HCT116 (cell line): ENCODE measurements around the gene ATP8B4. TPM values are rescaled to one million over a fixed set of nuclear protein-coding genes. Genes with fewer than 3 reads are reported as not detected.

Experiments used
- ATAC-seq: fragments of 200-7000 bp; cut with Tn5 transposase; 2 replicates; pipeline ENCODE4 v1.9.1; 2020; ENCODE audit warnings: mild to moderate bottlenecking, moderate library complexity
- BruUV-seq: library from RNA; stranded (reverse); fragments of 400-500 nt; replicated peaks from 2 replicates; lab custom pipeline; 2021; lab: Mats Ljungman, UMichigan
- CTCF ChIA-PET: fragments of 300-600 bp; sonication (Branson Sonifier 250); formaldehyde crosslinking; loops from one replicate; lab custom pipeline; 2021; ENCODE audit warnings: antibody characterized with exemption; lab: Charles Lee
- POLR2A ChIA-PET: fragments of 300-600, 350-600 bp; sonication (Branson Sonifier 250); formaldehyde crosslinking; loops from one replicate; lab custom pipeline; 2021; ENCODE audit warnings: antibody characterized with exemption; lab: Charles Lee
- RAD21 ChIA-PET, 2 experiments: fragments of 300-600 bp; sonication (Branson Sonifier 250); formaldehyde crosslinking; loops; one replicate each; lab custom pipeline; 2023; ENCODE audit warnings: low total read pairs in 2 of 2; ENCODE audit not compliant: uncharacterized antibody in 2 of 2, unreplicated experiment in 2 of 2, low non-redundant PET in 1 of 2; lab: Charles Lee
- DNase-seq: peaks from one replicate; pipeline ENCODE4 v3.0.0-alpha.2; 2010; ENCODE audit warnings: low read depth, low spot score
- H2AFZ ChIP-seq: fragments of 200-600 bp; shearing (Covaris generic), sonication (generic); 2 replicates; pipeline ENCODE4 v1.6.1; 2017; ENCODE audit warnings: low read depth, mixed run types, mixed read lengths, antibody characterized with exemption, low read length; ENCODE audit not compliant: poor library complexity, severe bottlenecking
- H3K27ac ChIP-seq: 2 replicates; pipeline ENCODE4 v1.5.1; 2012; ENCODE audit warnings: low read depth, low read length
- H3K27me3 ChIP-seq: fragments of 200-600 bp; sonication (generic); 2 replicates; pipeline ENCODE4 v1.6.1; 2016; ENCODE audit warnings: mixed run types, low read length, mixed read lengths; ENCODE audit not compliant: insufficient read depth
- H3K36me3 ChIP-seq, 2 experiments: fragments of 200-500 bp in 1 of 2; fragments of 200-600 bp in 1 of 2; sonication (Bioruptor generic) in 1 of 2; sonication (generic) in 1 of 2; 2 replicates each; pipeline versions ENCODE4 v1.5.1 to v1.6.1; 2014 to 2016; ENCODE audit warnings: low read length in 2 of 2, inconsistent platforms in 1 of 2, mixed read lengths in 1 of 2, mixed run types in 1 of 2; ENCODE audit not compliant: insufficient read depth in 2 of 2, control insufficient read depth in 1 of 2
- H3K4me1 ChIP-seq, 2 experiments: fragments of 200-600 bp in 1 of 2; sonication (generic) in 1 of 2; 2 replicates each; pipeline versions ENCODE4 v1.5.1 to v1.6.1; 2012 to 2017; ENCODE audit warnings: low read length in 2 of 2, inconsistent platforms in 1 of 2, mild to moderate bottlenecking in 1 of 2, mixed read lengths in 1 of 2, mixed run types in 1 of 2, moderate library complexity in 1 of 2; ENCODE audit not compliant: insufficient read depth in 2 of 2, control insufficient read depth in 1 of 2
- H3K4me2 ChIP-seq: fragments of 200-600 bp; sonication (generic); 2 replicates; pipeline ENCODE4 v1.6.1; 2017; ENCODE audit warnings: mixed run types, low read length, mixed read lengths
- H3K4me3 ChIP-seq, 2 experiments: fragments of 200-600 bp in 1 of 2; sonication (generic) in 1 of 2; replicated peaks in 1 of 2; 2 replicates each; pipeline ENCODE4 v1.5.1; 2011 to 2016; ENCODE audit warnings: low read length in 2 of 2, control low read depth in 1 of 2, low read depth in 1 of 2, mild to moderate bottlenecking in 1 of 2, mixed read lengths in 1 of 2, mixed run types in 1 of 2
- H3K79me2 ChIP-seq: fragments of 200-600 bp; sonication (generic); 2 replicates; pipeline ENCODE4 v1.6.1; 2017; ENCODE audit warnings: mild to moderate bottlenecking, mixed run types, low read length, moderate library complexity, mixed read lengths; ENCODE audit not compliant: insufficient read depth
- H3K9ac ChIP-seq: fragments of 200-600 bp; sonication (generic); 2 replicates; pipeline ENCODE4 v1.6.1; 2016; ENCODE audit warnings: low read length, mixed read lengths
- H3K9me2 ChIP-seq: fragments of 200-600 bp; sonication (generic), shearing (Covaris generic); 2 replicates; pipeline ENCODE4 v1.6.1; 2017; ENCODE audit warnings: mixed run types, mild to moderate bottlenecking, moderate library complexity; ENCODE audit not compliant: insufficient read depth
- H3K9me3 ChIP-seq, 2 experiments: fragments of 200-500 bp in 1 of 2; fragments of 200-600 bp in 1 of 2; sonication (Bioruptor generic) in 1 of 2; sonication (generic) in 1 of 2; 2 replicates each; pipeline ENCODE4 v1.6.1; 2014 to 2017; ENCODE audit warnings: low read length in 2 of 2, mixed read lengths in 2 of 2, inconsistent platforms in 1 of 2, low read depth in 1 of 2, mild to moderate bottlenecking in 1 of 2, mixed run types in 1 of 2, moderate library complexity in 1 of 2; ENCODE audit not compliant: control insufficient read depth in 1 of 2, insufficient read depth in 1 of 2
- H4K20me1 ChIP-seq: fragments of 200-600 bp; sonication (generic), shearing (Covaris generic); 2 replicates; pipeline ENCODE4 v1.6.1; 2017; ENCODE audit warnings: mixed run types, mild to moderate bottlenecking, moderate library complexity; ENCODE audit not compliant: insufficient read depth
- CBX3 ChIP-seq: IDR thresholded peaks from 2 replicates; pipeline ENCODE4 v1.6.1; 2012; ENCODE audit warnings: low read depth
- CEBPB ChIP-seq: IDR thresholded peaks from 2 replicates; pipeline ENCODE4 v1.6.1; 2012; ENCODE audit warnings: low read depth
- ELF1 ChIP-seq: IDR thresholded peaks from 2 replicates; pipeline ENCODE4 v1.6.1; 2012; ENCODE audit warnings: low read depth, borderline replicate concordance
- EZH2 ChIP-seq: fragments of 200-600 bp; sonication (generic); IDR thresholded peaks from 2 replicates; pipeline ENCODE4 v1.6.1; 2017; ENCODE audit warnings: antibody characterized with exemption, mixed run types
- EZH2phosphoT487 ChIP-seq: fragments of 200-600 bp; IDR thresholded peaks from 2 replicates; pipeline ENCODE4 v1.6.1; 2018; ENCODE audit warnings: antibody characterized with exemption, borderline replicate concordance
- FOSL1 ChIP-seq: IDR thresholded peaks from 2 replicates; pipeline ENCODE4 v1.6.1; 2012; ENCODE audit warnings: low read depth
- JUND ChIP-seq: IDR thresholded peaks from 2 replicates; pipeline ENCODE4 v1.6.1; 2012
- POLR2A ChIP-seq: IDR thresholded peaks from 2 replicates; pipeline ENCODE4 v1.7.0; 2011; ENCODE audit warnings: borderline replicate concordance; ENCODE audit not compliant: insufficient read depth, insufficient read length; ENCODE audit errors: extremely low read depth
- POLR2AphosphoS5 ChIP-seq: IDR thresholded peaks from 2 replicates; pipeline ENCODE4 v1.6.1; 2011; ENCODE audit warnings: mild to moderate bottlenecking, low read depth, low read length, moderate library complexity
- RAD21 ChIP-seq: IDR thresholded peaks from 2 replicates; pipeline ENCODE4 v1.6.1; 2012; ENCODE audit warnings: low read depth, mild to moderate bottlenecking
- SIN3A ChIP-seq: IDR thresholded peaks from 2 replicates; pipeline ENCODE4 v1.6.1; 2012; ENCODE audit warnings: low read depth
- SP1 ChIP-seq: IDR thresholded peaks from 2 replicates; pipeline ENCODE4 v1.6.1; 2012; ENCODE audit warnings: low read depth
- SRF ChIP-seq: IDR thresholded peaks from 2 replicates; pipeline ENCODE4 v1.6.1; 2012; ENCODE audit warnings: low read depth
- YY1 ChIP-seq: IDR thresholded peaks from 2 replicates; pipeline ENCODE4 v1.6.1; 2011; ENCODE audit warnings: low read length, low read depth, moderate library complexity, mild to moderate bottlenecking; ENCODE audit not compliant: insufficient replicate concordance; ENCODE audit errors: extremely low read depth
- ZFX ChIP-seq: fragments of 450-650 bp; IDR thresholded peaks from 2 replicates; pipeline ENCODE4 v1.6.1; 2017
- ZNF274 ChIP-seq: fragments of 200-500 bp; sonication (Bioruptor generic); IDR thresholded peaks from 2 replicates; pipeline ENCODE4 v1.6.1; 2014; ENCODE audit warnings: mild to moderate bottlenecking, low read depth, low read length, inconsistent platforms
- intact Hi-C: fragments of 100-400 bp; cut with micrococcal nuclease; formaldehyde crosslinking; loops from 2 replicates; pipeline ENCODE4 v1.10.0; 2022
- total RNA-seq: library from RNA; stranded (reverse); gene quantifications from one replicate; pipeline ENCODE4 v1.2.1, GENCODE V29; 2021; ENCODE audit not compliant: unreplicated experiment
- TF ChIP-seq, protein P1 (sequence below): IDR thresholded peaks from 2 replicates; pipeline ENCODE4 v1.6.1; 2012
- TF ChIP-seq, protein P2 (sequence below), 3 experiments: fragments of 200-600 bp in 1 of 3; sonication (generic) in 1 of 3; IDR thresholded peaks in 2 of 3; conservative IDR thresholded peaks in 1 of 3; 2 replicates each; pipeline ENCODE4 v1.5.1; 2012 to 2017; ENCODE audit warnings: low read depth in 2 of 3, low read length in 2 of 3, antibody characterized with exemption in 1 of 3, borderline replicate concordance in 1 of 3, control low read depth in 1 of 3, mild to moderate bottlenecking in 1 of 3, mixed read lengths in 1 of 3, mixed run types in 1 of 3, moderate library complexity in 1 of 3; ENCODE audit not compliant: insufficient read depth in 1 of 3
- TF ChIP-seq, protein P3 (sequence below): IDR thresholded peaks from 2 replicates; pipeline ENCODE4 v1.6.1; 2012
- TF ChIP-seq, protein P4 (sequence below): IDR thresholded peaks from 2 replicates; pipeline ENCODE4 v1.6.1; 2012; ENCODE audit warnings: low read depth

The ATP8B4 gene
- total RNA-seq, 1 experiment from 2014 or later: 0.25 TPM

- TF ChIP-seq JUND: no peak
- TF ChIP-seq, protein P1, sequence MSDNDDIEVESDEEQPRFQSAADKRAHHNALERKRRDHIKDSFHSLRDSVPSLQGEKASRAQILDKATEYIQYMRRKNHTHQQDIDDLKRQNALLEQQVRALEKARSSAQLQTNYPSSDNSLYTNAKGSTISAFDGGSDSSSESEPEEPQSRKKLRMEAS: no peak
- TF ChIP-seq, protein P2, sequence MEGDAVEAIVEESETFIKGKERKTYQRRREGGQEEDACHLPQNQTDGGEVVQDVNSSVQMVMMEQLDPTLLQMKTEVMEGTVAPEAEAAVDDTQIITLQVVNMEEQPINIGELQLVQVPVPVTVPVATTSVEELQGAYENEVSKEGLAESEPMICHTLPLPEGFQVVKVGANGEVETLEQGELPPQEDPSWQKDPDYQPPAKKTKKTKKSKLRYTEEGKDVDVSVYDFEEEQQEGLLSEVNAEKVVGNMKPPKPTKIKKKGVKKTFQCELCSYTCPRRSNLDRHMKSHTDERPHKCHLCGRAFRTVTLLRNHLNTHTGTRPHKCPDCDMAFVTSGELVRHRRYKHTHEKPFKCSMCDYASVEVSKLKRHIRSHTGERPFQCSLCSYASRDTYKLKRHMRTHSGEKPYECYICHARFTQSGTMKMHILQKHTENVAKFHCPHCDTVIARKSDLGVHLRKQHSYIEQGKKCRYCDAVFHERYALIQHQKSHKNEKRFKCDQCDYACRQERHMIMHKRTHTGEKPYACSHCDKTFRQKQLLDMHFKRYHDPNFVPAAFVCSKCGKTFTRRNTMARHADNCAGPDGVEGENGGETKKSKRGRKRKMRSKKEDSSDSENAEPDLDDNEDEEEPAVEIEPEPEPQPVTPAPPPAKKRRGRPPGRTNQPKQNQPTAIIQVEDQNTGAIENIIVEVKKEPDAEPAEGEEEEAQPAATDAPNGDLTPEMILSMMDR (IDR thresholded peaks at IDR 0.05 in 2 of 3, conservative IDR thresholded peaks at IDR 0.05 in 1 of 3; ENCODE audit: borderline replicate concordance in 1 of 3, insufficient read depth in 1 of 3, low read depth in 2 of 3, low read length in 2 of 3): no peak
- TF ChIP-seq, protein P3, sequence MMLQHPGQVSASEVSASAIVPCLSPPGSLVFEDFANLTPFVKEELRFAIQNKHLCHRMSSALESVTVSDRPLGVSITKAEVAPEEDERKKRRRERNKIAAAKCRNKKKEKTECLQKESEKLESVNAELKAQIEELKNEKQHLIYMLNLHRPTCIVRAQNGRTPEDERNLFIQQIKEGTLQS: no peak
- no peak for TF ChIP-seq SRF
- no peak for TF ChIP-seq FOSL1
- no peak for TF ChIP-seq EZH2phosphoT487
- no peak for TF ChIP-seq YY1
- no peak for TF ChIP-seq POLR2AphosphoS5
- TF ChIP-seq CBX3: no peak
- TF ChIP-seq SP1: no peak
- no peak for TF ChIP-seq ZNF274
- no peak for TF ChIP-seq RAD21
- TF ChIP-seq CEBPB: no peak
- TF ChIP-seq POLR2A: no peak
- TF ChIP-seq ELF1: no peak
- TF ChIP-seq, protein P4, sequence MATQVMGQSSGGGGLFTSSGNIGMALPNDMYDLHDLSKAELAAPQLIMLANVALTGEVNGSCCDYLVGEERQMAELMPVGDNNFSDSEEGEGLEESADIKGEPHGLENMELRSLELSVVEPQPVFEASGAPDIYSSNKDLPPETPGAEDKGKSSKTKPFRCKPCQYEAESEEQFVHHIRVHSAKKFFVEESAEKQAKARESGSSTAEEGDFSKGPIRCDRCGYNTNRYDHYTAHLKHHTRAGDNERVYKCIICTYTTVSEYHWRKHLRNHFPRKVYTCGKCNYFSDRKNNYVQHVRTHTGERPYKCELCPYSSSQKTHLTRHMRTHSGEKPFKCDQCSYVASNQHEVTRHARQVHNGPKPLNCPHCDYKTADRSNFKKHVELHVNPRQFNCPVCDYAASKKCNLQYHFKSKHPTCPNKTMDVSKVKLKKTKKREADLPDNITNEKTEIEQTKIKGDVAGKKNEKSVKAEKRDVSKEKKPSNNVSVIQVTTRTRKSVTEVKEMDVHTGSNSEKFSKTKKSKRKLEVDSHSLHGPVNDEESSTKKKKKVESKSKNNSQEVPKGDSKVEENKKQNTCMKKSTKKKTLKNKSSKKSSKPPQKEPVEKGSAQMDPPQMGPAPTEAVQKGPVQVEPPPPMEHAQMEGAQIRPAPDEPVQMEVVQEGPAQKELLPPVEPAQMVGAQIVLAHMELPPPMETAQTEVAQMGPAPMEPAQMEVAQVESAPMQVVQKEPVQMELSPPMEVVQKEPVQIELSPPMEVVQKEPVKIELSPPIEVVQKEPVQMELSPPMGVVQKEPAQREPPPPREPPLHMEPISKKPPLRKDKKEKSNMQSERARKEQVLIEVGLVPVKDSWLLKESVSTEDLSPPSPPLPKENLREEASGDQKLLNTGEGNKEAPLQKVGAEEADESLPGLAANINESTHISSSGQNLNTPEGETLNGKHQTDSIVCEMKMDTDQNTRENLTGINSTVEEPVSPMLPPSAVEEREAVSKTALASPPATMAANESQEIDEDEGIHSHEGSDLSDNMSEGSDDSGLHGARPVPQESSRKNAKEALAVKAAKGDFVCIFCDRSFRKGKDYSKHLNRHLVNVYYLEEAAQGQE: no peak
- TF ChIP-seq EZH2: no peak
- no peak for TF ChIP-seq SIN3A
- no peak for TF ChIP-seq ZFX
- no peaks in the 10 kb centered on the region for H3K9me3 ChIP-seq
- H3K9me2 ChIP-seq: no peaks in the 10 kb centered on the region
- ATAC-seq (no peak), DNase-seq (no peak)
- H4K20me1 ChIP-seq: no peaks in the 10 kb centered on the region
- H3K36me3 ChIP-seq: no peaks in the 10 kb centered on the region
- CTCF ChIA-PET: interaction anchor here (0.6 to 2.1 kb wide), 13 partner anchors 10 to 1240 kb away, joined by 3 to 8 read pairs (median 3); partner anchors contain the start of gene CEP152
- no peaks in the 10 kb centered on the region for H3K79me2 ChIP-seq
- H3K27ac ChIP-seq: no peak overlapping the region
- no peaks in the 10 kb centered on the region for H3K27me3 ChIP-seq
- intact Hi-C loops: loop anchor here (5.0 to 10.0 kb wide), 3 partner anchors 176 to 1189 kb away; no protein-coding TSS in a partner anchor
- H3K9ac ChIP-seq: no peak overlapping the region
- BruUV-seq: no TSS peak
- POLR2A ChIA-PET: no interaction called here
- peak overlapping the region; percentile 20 for H2AFZ ChIP-seq
- H3K4me3 ChIP-seq: no peak overlapping the region
- H3K4me1 ChIP-seq: no peaks in the 10 kb centered on the region
- RAD21 ChIA-PET: no interaction called here
- no peak overlapping the region for H3K4me2 ChIP-seq
Measured at GRCh38 chr15:50050986-50051743, 67.9 kb downstream of the ATP8B4 start.
